H1 (cell line): ENCODE data around the gene NBEA. TPM values are rescaled to one million over a fixed set of nuclear protein-coding genes. Genes with fewer than 3 reads are reported as not detected.

Experiments
- CBX5 ChIP-seq: fragments of 300-800, 300-1000 bp; sonication (generic); IDR thresholded peaks from 2 replicates; pipeline ENCODE4 v1.7.1; 2016; ENCODE audit warnings: antibody characterized with exemption, low read length, low read depth
- CHD7 ChIP-seq: fragments of 300-600 bp; sonication (generic); IDR thresholded peaks from 2 replicates; pipeline ENCODE4 v1.7.1; 2012; ENCODE audit warnings: low read length, moderate library complexity, mild to moderate bottlenecking, inconsistent platforms; ENCODE audit not compliant: insufficient replicate concordance
- polyA plus RNA-seq, 7 experiments: library from polyadenylated mRNA; depleted of rRNA in 3 of 7; stranded (reverse) in 5 of 7; unstranded in 2 of 7; fragments of >200 nt in 5 of 7; fragments of 200-250 nt in 2 of 7; gene quantifications; 1 replicate in 5 of 7; 2 replicates in 1 of 7; 4 replicates in 1 of 7; pipeline versions ENCODE4 v1.2.1 to v1.2.3, GENCODE V29; 2011 to 2013; ENCODE audit warnings: missing spikeins in 2 of 7, mixed read lengths in 2 of 7
- total RNA-seq: library from RNA; stranded (reverse); fragmentation: NEBNext Ultra II Directional; extraction: Animal tissue kit (Norgen Biotek cat#: 25700); gene quantifications from 2 replicates; pipeline ENCODE4 v1.2.1, GENCODE V29; 2021

NBEA gene
- total and polyA plus RNA-seq, 2 of the 8 experiments (the other 6 are each of a cell fraction or from before 2014, with no cell fraction given) = 14.2 to 21.5 TPM

GRCh38 chr13:35502456-35502855 is 560.4 kb downstream of the NBEA start (continued):
- TF ChIP-seq CHD7 (no peak), CBX5 (no peak)
- TF ChIP-seq, all 59 proteins: peak for 0
